Dendritic cell treated with granulocyte-macrophage colony-stimulating factor and Interleukin-4, amounts not matched to agents 40 ng/mL and 50 ng/mL, for 4 days (primary cell): ENCODE data around the gene DROSHA.
"Not testable (repeated sequence)": the region's sequence is repeated elsewhere in the genome, so short reads cannot be mapped to it uniquely, and the experiment has no call there.

Experiments
- H3K27ac Mint-ChIP-seq: one replicate; pipeline ENCODE4 v1.8.0; 2022; ENCODE audit warnings: mild to moderate bottlenecking, mixed read lengths
- H3K27me3 Mint-ChIP-seq: one replicate; pipeline ENCODE4 v1.8.0; 2022; ENCODE audit warnings: mild to moderate bottlenecking, mixed read lengths
- H3K36me3 Mint-ChIP-seq: one replicate; pipeline ENCODE4 v1.8.0; 2022; ENCODE audit warnings: low read depth, mixed read lengths
- H3K4me1 Mint-ChIP-seq: one replicate; pipeline ENCODE4 v1.8.0; 2022; ENCODE audit warnings: low read depth, mixed read lengths
- H3K4me3 Mint-ChIP-seq: one replicate; pipeline ENCODE4 v1.8.0; 2022; ENCODE audit warnings: mild to moderate bottlenecking, moderate library complexity, mixed read lengths
- H3K9me3 Mint-ChIP-seq: one replicate; pipeline ENCODE4 v1.8.0; 2022; ENCODE audit warnings: mixed read lengths
- intact Hi-C: fragments of 100-400 bp; cut with micrococcal nuclease; formaldehyde crosslinking; loops from one replicate; pipeline ENCODE4 v1.15.0; 2022

DROSHA gene

DNA sequence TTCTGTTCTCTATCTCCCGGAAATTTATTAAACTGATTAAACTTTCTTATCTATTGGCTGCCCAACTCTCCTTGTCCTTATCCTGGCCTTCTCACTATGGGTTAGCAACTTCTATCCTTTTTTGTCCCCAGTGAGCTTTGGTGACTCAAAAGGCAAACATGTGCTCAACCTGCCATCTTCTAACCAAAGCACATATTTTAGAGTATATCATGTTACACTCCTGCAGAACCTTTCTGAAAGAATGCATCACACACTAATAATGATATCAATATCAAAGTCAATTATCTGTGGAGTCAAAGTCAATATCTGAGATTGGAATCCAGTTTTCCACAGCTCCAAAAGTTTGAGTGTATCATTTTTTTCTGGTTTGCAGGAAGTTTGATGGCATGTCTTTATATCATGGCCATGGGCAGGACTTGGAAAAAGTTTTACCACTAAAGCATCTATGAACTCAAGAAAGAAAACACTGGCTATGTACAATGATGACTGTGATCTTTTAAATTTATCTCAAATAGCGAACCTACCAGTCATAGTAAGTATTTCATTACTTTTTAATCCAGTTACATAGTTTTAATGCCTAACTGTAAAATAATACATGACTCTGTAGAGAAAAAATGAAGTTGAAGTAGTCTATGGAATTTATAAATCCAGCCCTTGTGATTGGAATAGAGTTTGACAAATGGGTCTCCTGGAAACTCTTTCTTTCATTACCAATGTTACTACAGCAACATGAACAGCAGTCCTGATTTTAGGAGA lies 166.8 kb downstream of the DROSHA start:
- Mint-ChIP-seq H3K4me1 (no peaks in the 10 kb centered on the region), H3K36me3 (no peaks in the 10 kb centered on the region), H3K27me3 (peaks cover 1% of the 10 kb centered on the region), H3K9me3 (peaks cover 16% of the 10 kb centered on the region), H3K4me3 (no peak overlapping the region), H3K27ac (no peak overlapping the region)
- intact Hi-C loops = no loop called here

DNA sequence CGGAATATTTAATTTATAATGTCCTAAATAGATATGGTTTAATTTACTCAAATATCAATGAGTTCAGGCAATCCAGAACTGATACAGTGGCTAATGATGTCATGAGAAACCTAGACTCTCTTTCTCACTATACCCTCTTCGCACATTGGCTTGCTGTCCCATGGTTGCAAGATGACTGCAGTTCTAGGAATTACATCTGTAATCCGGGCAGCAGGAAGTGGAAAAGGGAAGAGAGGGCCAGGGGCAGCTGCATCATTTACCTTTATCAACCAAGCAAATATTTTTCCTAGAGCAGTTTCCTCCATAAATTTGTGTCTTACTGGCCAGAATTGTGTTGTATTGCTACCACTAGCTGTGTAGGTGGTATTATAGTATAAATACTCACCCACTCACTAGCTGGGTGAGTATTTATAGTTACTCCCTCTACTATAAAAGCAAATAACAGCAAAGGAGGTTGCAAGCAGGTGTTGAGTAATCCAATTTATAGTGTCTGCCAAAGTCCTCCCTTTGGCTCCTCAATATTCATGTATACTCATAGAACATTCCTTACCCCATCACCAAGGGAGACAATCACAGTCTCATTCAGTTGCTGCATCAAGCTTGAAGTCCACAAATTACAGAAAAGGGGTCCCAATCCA lies 168.8 kb downstream of the DROSHA start:
- Mint-ChIP-seq H3K27me3 (no peaks in the 10 kb centered on the region), H3K36me3 (no peaks in the 10 kb centered on the region), H3K4me1 (no peaks in the 10 kb centered on the region), H3K9me3 (peaks cover 16% of the 10 kb centered on the region), H3K4me3 (no peak overlapping the region), H3K27ac (no peak overlapping the region)
- intact Hi-C loops = no loop called here

DNA sequence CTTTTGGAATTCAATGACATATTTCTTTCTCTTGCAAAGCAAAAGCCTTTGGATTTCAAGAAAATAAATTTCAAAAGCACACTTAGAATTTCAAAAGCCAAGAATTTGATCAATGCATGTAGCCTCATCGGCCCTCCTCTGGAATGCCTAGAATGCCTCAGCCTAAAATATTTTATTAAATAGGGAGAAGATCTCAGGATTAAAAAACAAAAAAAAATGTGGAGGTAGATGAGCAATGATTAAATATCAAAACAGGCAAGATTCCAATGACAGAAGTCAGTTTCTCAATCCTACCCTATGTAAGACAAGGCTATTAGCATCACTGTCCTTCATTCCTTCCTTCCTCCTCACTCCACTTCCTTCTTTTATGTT lies 169.4 kb downstream of the DROSHA start:
- Mint-ChIP-seq H3K36me3 (no peaks in the 10 kb centered on the region), H3K9me3 (peaks cover 16% of the 10 kb centered on the region), H3K4me3 (no peak overlapping the region), H3K4me1 (no peaks in the 10 kb centered on the region), H3K27ac (no peak overlapping the region), H3K27me3 (no peaks in the 10 kb centered on the region)
- intact Hi-C loops = no loop called here

DNA sequence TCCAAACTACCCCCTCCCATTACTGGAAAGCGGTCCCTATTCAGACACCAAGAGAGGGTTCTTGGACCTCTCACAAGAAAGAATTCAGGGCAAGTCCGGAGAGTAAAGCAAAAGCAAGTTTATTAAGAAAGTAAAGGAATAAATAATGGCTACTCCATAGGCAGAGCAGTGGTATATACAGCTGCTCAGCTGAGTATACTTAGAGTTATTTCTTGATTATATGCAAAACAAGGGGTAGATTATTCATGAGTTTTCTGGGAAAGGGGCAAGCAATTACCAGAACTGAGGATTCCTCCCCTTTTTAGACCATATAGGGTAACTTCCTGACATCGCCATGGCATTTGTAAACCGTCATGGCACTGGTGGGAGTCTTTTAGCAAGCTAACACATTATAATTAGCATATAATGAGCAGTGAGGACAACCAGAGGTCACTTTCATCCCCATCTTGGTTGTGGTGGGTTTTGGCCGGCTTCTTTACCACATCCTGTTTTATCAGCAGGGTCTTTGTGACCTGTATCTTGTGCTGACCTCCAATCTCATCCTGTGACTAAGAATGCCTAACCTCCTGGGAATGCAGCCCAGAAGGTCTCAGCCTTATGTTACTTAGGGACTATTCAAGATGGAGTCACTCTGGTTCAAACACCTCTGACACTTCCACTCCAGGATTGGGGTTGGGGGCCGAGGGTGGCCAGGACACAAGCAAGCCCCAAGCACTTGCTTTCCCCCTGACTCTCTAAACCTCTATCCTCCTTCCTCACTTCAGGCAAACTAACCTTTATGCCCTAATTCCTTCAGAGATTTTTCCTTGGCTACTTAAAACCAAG lies 170.0 kb downstream of the DROSHA start:
- H3K27me3 Mint-ChIP-seq, H3K4me1 Mint-ChIP-seq, intact Hi-C loops, H3K36me3 Mint-ChIP-seq, H3K27ac Mint-ChIP-seq, H3K4me3 Mint-ChIP-seq: not testable (repeated sequence)
- peaks cover 16% of the 10 kb centered on the region for H3K9me3 Mint-ChIP-seq

DNA sequence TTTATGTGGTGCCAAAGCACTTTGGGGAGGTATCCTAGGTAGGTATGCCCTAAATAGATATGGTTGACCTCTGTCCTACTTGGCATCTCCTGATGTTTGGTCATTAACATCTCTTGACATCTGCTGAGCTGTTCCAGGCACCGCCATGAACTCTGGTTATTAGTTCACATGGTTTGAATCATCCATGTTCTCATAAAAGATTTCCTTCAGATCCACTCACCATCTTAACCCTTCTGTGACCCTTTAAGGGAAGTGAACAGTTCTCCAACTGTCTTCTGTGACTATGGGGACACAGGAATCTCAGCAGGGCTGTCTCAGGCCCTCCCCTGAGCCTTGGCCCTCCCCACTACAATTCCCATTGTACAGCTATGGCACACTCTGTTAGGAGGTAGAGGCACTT lies 170.7 kb downstream of the DROSHA start:
- no peak overlapping the region for H3K4me3 Mint-ChIP-seq
- no peak overlapping the region for H3K27ac Mint-ChIP-seq
- intact Hi-C loops = no loop called here

DNA sequence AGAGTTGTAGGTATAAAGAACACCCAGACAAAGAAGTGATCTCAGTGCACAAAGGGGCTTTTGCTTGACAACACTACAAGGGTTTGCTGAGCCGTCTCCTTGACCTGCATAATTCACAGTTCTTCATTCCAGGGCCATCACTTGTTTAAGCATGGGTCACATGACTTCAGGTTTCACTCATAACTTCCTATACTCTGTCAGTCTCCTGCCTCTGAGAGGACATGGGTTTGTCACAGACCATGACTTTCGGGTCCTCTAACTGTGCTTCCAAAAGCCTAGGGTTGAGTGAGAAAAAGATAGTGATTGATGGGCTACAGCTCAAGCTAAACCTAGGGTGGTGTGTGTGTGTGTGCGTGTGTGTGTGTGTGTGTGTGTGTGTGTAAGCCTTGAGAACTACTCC lies 172.1 kb downstream of the DROSHA start:
- intact Hi-C loops = no loop called here
- H3K36me3 Mint-ChIP-seq = no peaks in the 10 kb centered on the region
- no peaks in the 10 kb centered on the region for H3K4me1 Mint-ChIP-seq
- no peak overlapping the region for H3K4me3 Mint-ChIP-seq
- H3K27me3 Mint-ChIP-seq = no peaks in the 10 kb centered on the region
- H3K9me3 Mint-ChIP-seq = peaks cover 27% of the 10 kb centered on the region
- H3K27ac Mint-ChIP-seq = no peak overlapping the region

More for the DNA sequence above, 170.7 kb downstream of the DROSHA start:
- H3K27me3 Mint-ChIP-seq = no peaks in the 10 kb centered on the region
- H3K4me1 Mint-ChIP-seq = no peaks in the 10 kb centered on the region
- H3K9me3 Mint-ChIP-seq = peaks cover 20% of the 10 kb centered on the region
- H3K36me3 Mint-ChIP-seq = no peaks in the 10 kb centered on the region

DNA sequence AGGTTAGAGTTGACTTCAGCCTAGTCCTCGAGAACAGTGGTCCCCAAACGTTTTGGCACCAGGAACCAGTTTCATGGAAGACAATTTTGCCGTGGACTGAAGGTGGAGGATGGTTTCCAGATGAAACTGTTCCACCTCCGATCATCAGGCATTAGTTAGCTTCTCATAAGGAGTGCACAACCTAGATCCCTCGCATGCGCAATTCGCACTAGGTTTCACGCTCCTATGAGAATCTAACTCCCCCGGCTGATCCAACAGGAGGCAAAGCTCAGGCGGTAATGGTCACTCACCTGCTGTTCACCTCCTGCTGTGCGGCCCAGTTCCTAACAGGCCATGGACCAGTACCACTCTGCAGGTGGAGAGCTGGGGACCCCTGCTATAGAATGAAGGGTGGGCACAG lies 174.9 kb downstream of the DROSHA start:
- Mint-ChIP-seq H3K4me1 (no peaks in the 10 kb centered on the region), H3K36me3 (no peaks in the 10 kb centered on the region), H3K27ac (no peak overlapping the region), H3K9me3 (peaks cover 38% of the 10 kb centered on the region), H3K4me3 (no peak overlapping the region), H3K27me3 (peaks cover 1% of the 10 kb centered on the region)
- intact Hi-C loops = no loop called here

DNA sequence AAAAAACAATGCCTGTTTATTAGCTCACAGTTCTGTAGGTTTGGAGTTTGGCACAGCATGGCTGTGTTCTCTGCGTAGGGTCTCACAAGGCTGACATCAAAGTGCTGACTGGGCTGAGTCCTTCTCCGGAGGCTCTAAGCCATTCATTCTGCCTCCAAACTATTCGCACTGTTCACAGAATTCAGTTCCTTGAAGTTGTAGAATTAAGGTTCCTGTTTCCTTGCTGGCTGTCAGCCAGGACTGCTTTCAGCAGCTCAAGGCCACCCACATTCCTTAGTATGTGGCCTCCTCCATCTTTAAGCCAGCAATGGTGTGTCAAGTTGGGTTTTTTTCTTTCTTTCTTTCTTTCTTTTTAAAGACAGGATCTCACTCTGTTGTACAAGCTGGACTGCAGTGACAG lies 176.6 kb downstream of the DROSHA start:
- peaks cover 1% of the 10 kb centered on the region for H3K27me3 Mint-ChIP-seq
- intact Hi-C loops = no loop called here
- no peak overlapping the region for H3K4me3 Mint-ChIP-seq
- no peaks in the 10 kb centered on the region for H3K4me1 Mint-ChIP-seq
- no peaks in the 10 kb centered on the region for H3K36me3 Mint-ChIP-seq
- no peak overlapping the region for H3K27ac Mint-ChIP-seq
- peaks cover 53% of the 10 kb centered on the region for H3K9me3 Mint-ChIP-seq
